ENCODE measurements around the gene ADGRD1.
A peak's percentile ranks its signal among the peaks of the same experiment; 100 is the strongest.
"Not testable (repeated sequence)": the region's sequence is repeated elsewhere in the genome, so short reads cannot be mapped to it uniquely, and the experiment has no call there.

The ADGRD1 gene

DNA sequence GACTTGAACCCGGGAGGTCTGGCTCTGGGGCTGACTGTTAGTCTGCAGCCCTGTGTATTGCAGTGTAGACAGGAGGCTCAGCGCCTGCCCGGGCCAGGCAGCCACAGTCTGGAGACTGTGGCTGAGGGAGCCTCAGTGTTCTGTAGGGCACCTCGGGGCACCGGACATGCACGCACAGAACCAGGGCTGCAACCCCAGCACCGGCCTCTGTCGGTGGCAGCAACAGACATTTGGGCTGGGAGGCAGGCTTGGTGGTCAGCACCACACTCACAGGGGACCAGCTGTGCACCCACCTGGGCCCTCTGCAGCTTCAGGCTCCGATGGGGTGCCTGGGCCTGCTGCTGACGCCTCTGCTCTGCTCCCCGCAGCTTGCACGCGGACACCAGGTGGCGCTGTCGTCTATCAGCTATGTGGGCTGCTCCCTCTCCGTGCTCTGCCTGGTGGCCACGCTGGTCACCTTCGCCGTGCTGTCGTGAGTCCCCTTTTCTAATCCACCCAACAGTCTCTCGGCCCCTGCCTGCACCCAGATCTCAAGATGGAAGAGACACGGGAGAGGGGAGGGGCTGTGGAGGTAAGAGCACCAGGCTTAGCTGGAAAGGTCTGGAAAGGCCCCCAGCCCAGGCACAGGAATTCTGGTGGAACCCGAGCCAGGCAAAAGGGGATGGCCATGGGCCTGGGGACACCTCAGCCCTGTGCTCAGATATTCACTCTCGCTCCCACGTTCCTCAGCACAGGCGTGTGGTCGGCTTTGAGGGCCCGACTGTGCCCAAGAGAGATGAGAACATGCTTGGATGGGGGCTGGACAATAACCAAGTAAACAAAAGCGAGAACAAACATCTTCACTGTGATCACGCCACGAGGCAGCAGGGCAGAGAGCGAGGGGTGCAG is 151.0 kb downstream of the ADGRD1 start:
- peak; percentile 72 for DNase-seq (ENCODE audit: low spot score)

DNA sequence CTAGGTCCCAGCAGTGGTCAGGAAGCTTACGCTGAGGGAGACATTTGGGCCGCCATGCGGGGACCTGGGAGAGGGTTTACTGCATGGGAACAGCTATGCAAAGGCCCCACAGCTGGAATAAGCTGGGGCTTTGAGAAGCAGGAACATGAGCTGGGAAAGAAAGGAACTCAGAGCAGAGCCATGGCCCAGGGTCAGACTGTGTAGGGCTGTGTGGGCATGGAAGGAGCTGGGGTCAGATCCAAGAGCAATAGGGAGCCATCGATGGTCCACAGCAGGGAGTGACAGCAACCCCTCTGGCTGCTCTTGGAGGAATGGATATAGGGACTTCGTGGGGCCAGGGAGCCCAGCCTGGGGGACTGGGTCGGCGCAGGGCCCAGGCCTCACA is 151.6 kb downstream of the ADGRD1 start:
- DNase-seq (ENCODE audit: low spot score): no peak

DNA sequence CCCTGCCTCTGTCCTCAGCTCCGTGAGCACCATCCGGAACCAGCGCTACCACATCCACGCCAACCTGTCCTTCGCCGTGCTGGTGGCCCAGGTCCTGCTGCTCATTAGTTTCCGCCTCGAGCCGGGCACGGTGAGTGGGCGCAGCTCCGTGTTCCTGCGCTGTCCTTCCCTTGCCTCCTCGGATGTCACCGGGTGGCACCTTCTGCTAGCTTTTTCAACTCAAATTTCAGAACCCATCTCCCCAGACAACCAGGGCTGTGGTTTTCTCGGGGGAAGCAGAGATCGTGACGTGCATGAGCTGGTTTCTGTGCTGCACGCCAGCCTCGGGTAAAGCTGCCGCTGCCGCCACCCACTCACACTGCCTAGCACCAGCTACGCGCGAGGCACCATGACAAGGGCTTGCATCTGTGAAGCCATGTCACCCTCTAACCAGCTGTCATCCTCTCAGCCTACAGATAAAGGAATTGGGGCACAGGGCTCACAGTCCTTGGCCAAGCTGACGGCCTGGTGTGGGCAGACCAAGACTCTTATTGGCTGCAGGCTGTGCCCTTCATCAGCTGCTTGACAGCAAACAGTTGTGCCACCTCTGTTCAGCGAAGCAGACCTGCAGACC is 152.1 kb downstream of the ADGRD1 start:
- peak; percentile 21 for DNase-seq (ENCODE audit: low spot score)

DNA sequence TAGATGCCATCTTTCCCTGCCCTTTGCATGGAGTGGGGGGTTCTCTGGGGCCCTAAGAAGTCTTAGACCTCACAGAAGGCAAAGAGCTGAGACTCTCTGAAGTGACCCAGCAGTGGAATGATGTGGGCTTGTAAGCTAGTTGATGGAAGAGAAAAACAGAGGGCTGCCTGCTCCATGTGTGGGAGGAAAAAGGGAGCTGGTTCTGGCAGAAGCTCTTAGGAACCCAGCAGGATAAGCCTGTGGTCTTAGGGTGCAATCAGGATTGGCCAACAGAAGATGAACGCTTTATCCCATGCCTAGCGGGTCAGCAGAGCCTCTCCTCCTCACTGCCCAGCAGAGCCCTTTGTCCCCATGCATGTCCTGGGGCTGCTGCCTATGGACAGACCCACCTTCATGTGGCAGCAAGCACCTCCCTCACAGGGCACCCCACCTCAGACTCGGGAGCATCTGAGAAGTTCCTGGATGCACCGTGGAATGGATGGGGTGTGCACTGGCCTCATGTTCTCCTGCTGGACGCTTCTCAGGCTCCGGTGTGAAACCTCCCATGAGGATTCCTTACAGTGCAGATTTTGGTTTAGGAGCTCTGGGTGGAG is 152.7 kb downstream of the ADGRD1 start:
- DNase-seq (ENCODE audit: low spot score): no peak

DNA sequence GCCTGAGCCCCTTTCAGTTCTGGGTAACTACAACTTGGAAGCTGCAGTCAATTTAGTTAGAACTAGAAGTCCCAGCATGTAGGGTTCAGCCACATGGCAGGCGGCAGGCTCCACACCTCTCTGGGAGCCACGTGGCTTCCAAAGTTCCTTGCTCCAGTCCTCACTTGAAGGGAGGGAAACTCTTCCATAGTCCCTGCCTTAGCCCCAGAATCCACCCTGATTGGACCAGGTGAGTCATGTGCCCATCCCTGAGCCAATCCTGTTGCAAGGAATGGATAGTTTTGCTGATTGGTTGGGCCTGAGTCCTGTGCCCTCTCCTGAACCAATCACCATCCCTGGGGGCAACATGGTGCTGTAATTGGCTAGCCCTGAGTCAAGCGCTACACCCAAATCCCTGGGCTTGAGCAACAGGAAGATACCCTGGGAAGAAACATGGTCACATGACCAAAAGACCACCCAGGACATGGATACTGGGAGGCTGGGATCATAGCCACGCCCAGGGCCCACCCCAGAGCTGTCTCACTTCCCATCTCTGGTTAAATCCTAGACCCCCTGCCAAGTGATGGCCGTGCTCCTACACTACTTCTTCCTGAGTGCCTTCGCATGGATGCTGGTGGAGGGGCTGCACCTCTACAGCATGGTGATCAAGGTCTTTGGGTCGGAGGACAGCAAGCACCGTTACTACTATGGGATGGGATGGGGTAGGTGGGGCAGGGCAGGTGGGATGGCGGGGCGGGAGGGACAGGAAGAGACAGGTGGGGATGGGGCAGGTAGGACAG is 154.7 kb downstream of the ADGRD1 start:
- no peak for DNase-seq (ENCODE audit: low spot score)

DNA sequence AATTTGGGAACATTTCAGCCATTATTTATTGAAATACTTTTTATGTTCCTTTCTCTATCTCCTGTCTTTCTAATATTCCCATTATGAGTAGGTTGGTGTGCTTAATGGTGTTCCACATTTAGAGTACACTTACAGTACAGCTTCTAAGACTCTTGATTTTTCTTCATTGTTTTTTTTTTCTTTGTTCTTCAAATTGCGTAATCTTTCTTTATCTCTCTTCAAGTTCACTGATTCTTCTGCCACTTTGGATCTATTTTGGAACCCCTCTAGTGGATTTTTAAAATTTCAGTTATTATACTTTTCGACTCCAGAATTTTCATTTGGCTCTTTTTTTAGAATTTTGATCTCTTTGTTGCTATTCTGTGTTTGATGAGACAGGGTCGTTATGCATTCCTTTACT is 157.7 kb downstream of the ADGRD1 start:
- DNase-seq (ENCODE audit: low spot score): no peak

DNA sequence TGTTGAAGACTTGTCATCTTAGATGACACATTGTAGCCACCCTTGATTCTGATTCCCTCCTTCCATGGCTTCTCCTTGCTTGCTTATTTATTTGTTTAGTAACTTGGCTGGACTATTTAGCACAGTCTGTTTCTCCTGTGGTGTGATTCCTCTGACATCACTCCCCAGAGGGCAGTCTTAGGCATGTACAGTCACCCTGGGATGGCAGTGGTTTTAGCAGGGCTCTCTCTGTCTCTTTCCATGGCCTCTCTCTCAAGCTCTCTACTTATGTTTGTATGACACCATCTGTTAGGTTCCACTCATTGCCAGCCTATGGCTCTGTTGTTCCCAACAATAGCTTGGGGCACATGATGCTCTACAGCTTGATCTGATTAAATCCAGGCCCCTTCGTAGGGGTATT is 158.3 kb downstream of the ADGRD1 start:
- DNase-seq (ENCODE audit: low spot score): no peak

DNA sequence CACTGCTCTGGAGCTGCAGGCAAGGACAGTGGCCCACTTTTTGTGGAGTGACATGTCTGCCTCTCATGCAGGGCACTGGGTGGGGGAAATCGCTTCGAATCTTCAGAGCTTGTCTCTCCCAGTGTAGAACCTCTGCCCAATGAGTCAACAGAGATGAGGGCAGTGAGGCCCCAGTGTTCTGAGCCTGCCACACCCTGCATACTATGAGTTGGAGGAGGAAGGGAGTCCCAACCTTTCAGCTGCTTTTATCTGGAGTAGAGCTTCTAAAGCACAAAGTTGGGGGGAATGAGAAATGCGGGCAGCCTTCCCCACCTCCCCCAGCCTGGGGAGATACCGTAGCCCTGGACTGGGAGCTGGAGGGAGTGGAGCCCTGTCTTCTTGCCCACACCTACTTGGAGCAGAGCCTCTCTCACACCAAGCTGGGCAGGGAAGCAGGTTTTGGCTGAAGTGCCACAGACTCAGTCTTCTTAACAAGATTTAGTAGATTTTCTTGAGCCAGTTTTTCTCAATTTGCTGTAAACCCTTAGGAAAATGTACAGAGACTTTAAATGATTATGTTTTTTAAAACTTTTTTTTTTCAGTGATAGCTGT is 159.1 kb downstream of the ADGRD1 start:
- no peak for DNase-seq (ENCODE audit: low spot score)

DNA sequence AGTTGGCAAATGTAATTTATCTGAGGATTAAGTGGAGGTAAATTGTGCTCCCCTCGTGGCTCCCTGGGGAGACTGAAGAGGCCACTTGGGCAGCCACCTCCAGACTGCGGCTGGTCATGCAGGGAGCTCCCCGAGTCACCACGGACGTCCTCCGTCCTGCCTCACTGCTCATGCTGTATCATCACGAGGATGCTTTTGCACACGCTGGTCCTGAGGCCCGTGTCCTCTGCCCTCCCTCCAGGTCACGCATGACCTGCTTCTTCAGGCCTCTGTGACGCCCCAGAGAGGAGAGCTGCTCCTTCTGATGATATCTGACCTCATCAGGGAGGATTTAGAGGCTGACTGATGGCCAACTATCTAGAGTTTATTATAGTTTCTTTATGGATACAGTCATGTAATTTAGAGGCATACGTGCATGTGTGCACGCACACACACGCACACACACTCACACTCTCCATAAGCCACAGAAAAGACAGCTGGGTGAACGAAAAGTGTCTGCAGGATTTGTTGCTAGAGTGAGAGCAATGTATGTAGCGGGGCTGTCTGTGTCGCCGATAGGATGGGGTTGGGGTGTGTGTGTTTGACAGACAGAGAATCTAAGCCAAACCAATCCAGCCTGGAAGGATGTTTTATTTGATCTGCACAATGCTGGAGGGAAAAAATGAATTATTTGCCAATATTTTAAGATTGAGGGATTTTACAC is 160.0 kb downstream of the ADGRD1 start:
- DNase-seq (ENCODE audit: low spot score): no peak

DNA sequence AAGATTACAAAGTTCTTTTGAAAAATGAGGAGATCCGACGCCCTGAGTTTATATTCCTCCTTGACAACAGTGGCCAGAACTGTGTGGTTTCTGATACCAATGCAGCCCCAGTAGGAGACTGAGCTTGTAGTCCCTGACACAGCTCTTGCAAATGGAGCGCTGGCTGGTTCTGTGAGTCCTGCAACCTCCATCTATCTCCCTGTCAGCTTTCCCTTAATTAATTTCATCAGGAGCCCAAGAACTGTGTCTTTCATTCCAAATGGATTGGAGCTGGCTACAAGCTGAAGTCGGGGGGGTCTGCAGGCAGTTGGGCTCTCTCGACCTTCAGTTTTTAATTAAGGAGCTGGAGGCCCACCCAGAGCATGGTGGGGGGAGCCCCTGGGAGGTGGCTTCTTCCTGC is 160.6 kb downstream of the ADGRD1 start:
- DNase-seq (ENCODE audit: low spot score): no peak

DNA sequence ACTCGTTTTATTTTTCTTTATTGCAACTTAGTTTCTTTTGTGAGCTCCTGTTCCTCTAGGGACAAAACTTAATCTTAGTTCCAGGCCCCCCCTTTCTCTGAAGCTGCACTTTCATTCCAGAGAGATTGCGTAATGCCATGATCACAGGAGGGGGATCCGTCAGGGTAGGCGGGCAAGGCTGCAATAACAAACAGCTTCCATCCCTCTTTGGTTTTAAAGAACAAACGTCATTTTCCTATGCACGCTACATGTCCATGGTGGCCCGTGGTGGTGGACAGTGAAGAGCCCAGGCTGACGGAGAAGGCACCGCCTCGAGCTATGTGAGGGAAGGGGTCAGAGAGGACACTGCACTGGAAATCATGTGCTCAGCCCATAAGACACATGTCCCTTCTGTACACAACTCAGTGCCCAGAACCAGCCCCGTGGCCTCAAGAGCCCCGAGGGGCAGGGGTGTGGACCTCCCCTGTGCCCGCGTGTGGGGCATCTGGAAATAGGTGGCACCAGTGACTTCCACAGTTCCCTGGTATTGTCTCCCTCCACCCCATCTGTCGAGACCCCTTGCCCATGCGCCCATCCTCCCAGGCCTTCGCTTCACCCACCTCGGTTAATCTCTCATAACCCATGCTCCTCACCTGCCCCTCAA is 161.4 kb downstream of the ADGRD1 start:
- no peak for DNase-seq (ENCODE audit: low spot score)

DNA sequence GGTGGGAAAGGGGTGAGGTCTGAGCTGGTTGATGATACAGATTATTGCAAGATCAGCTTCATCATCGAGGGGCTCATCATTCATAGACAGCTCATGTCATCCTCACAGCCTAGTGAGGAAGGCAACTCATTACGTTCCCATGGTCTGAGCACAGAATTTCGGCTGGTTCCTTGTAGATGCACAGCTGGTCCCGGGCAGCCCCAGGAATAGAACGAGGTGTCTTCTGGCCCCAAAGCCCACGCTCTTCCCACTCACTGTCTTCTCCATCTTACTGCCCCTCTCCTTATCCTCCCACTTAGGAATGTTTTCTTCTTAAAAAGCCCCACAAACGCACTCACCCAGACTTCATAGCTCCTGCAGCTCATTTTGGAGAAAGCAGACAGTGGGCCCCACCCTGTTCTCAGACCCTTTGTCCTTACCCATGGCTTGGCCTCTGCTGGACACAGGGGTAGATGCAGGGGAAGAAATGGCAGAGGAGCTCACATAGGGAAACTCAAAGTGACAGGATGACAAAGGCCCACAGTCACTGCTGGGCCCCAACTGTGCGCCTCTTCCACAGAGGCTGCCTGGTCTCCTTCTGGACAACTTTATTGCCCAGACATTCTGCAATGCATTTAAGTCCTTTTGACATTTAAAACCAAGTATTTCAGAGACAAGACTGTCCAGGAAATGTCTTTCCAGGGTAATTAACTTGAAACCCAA is 162.2 kb downstream of the ADGRD1 start:
- DNase-seq (ENCODE audit: low spot score): no peak

DNA sequence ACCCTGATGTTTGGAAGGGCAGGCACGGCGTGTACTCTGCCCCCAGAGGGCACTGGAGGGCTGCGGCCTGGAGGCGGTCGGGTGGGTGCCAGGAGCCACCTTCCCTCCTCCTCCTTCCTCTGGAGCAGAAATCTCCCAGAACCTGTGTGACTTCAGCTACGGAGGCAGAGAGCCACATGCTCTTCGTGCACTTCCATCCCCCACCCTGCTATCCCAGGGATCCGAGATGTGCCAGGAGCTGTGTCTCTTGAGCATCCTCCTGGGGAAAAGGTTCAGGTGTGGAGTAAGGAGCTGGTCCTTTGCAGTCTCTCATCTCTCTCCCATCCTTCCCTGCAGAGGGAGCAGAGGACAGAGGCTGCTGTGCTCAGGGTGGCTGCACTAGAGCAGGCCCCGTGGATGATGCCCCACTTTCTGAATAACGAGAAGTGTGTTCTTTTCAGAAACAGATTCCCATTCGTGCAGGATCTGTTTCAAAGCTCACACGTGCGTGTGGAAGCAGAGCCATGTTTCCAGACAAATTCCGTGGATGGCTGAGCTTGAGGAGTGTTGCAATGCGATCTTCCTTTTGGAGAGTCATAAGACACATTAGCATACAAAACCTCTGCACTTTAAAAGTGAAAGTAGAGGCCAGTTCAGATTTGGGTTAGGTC is 162.9 kb downstream of the ADGRD1 start:
- no peak for DNase-seq (ENCODE audit: low spot score)

DNA sequence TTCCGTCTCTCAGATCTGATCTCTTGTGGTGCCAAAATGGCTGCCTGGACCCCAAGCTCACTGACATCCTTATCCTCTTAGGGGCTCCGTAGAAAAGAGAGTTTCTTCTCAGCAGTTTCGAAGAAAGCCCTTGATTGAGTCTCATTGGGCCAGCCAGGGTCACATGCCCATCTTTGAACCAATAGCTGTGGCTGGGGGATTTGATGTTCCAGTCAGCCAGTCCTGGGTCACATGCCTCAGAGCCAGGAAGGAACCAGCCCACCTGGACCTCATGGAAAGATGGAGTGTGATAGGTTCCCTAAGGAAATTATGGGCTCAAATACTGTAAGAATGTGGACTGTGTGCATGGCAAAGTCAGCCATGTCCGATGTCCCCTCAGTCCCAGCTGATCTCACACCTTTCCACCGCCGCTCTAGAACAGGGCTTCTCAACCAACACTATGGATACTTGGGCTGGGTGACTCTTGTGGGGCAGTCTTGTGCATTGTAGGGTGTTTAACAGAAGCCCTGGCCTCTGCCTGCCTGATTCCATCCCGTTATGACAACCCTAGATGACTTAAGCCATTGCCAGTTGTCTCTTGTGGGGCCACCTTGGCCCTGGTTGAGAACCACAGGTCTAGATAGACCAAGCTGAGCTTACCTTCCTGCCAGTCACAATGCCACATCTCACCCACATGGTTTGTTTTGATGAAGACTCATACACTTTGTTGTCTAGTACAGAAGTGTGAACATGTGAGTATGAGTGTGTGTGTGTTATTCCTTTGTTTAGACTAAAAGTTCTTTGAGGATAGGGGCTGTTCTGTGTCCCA is 163.9 kb downstream of the ADGRD1 start:
- DNase-seq (ENCODE audit: low spot score): no peak

DNA sequence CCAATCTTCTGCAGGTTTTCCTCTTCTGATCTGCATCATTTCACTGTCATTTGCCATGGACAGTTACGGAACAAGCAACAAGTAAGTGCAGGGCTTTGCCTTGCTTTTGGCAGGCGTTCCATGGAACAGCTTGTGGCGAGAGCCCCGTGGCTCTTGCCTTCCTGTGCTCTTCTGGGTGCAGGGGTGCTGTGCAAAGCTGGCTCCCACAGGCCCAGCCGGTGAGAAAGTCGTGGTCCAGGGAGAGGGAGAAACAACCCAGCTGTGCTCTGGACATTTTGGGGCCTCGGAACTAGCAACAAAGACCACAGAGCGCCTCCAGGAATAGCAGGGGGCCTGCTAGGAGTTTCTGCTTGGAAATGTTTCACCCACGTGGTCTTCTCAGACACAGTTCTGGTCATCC is 164.7 kb downstream of the ADGRD1 start:
- no peak for DNase-seq (ENCODE audit: low spot score)

DNA sequence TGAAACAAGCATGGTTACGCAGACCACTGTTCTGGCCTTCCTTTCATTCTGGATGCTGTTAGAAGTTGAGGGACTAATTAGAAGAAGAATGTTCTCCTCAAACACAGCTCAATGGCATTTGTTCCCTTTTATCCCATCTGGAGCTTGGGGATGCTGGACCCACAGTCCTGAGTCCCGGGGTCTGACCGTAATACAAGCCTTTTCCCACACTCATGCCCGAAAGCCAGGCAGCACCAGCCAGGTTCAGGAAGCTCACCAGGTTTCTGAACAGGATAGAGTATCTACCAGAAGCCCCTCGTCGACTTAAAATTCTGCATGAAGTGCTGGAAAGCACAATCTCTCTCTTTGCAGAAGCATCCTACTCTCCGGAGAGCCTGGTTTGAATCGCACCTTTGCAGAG is 165.6 kb downstream of the ADGRD1 start:
- not testable (repeated sequence) for DNase-seq (ENCODE audit: low spot score)

DNA sequence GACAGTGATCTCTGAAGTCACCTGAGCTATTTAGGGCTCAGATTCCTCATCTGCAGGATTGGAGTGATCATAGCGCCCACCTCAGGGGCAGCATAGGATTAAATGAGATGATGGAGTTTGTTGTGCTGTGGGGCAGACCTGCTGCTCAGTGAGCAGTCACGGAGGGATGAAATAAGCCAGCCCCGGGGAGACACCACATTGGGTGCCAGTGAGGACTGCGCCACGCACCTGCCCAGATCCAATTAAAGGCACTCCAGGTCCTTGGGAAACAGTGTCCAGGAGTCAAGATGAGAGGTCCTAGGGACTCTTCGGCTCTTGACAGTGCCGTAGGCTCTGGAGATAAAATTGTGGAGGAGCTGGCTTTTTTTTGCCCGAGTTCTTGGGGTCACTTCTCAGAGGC is 166.2 kb downstream of the ADGRD1 start:
- no peak for DNase-seq (ENCODE audit: low spot score)

DNA sequence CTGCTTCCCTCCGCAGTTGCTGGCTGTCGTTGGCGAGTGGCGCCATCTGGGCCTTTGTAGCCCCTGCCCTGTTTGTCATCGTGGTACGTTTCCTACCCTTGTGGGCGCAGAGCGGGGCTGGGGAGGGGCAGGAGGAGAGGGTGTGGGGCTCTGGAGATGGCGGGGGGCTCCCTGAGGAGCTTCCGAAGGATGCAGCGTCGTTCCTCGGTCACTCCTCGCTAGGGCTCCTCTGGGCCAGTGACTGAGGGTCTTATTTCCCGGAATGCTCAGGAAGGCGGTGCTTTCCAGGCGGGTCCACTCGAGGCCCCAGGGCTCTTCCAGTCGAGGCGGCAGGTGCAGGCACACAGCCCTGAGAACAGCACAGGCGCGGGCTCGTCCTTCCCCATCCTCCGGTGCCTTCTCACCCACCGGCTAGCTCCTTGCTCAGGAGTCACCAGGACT is 167.1 kb downstream of the ADGRD1 start:
- no peak for DNase-seq (ENCODE audit: low spot score)

Data from CD4-positive, alpha-beta T cell treated with Interleukin-15 for 4 hours (primary cell).